Naive B cell (primary cell): ENCODE data around the gene ZEB2. TPM values are rescaled to one million over a fixed set of nuclear protein-coding genes. Genes with fewer than 3 reads are reported as not detected.
"Not testable (repeated sequence)": the region's sequence is repeated elsewhere in the genome, so short reads cannot be mapped to it uniquely, and the experiment has no call there.

Source experiments
- ATAC-seq, 2 donors: fragments of 150-1000 bp; cut with Tn5 transposase; 2 replicates each; pipeline ENCODE4 v1.10.0; 2021; ENCODE audit warnings: low read depth in 2 of 2, mild to moderate bottlenecking in 2 of 2, moderate library complexity in 2 of 2
- DNase-seq: peaks from one replicate; pipeline ENCODE4 v3.0.0; 2022
- H3K27ac Mint-ChIP-seq, 6 donors: one replicate each; pipeline ENCODE4 v1.8.0; 2020 to 2022; ENCODE audit warnings: mild to moderate bottlenecking in 6 of 6, mixed read lengths in 6 of 6, moderate library complexity in 5 of 6, inconsistent platforms in 2 of 6
- H3K27me3 Mint-ChIP-seq, 3 donors: one replicate each; pipeline ENCODE4 v1.8.0; 2021 to 2022; ENCODE audit warnings: mixed read lengths in 3 of 3, mild to moderate bottlenecking in 1 of 3
- H3K36me3 Mint-ChIP-seq, 2 donors: one replicate each; pipeline ENCODE4 v1.8.0; 2020 to 2022; ENCODE audit warnings: mixed read lengths in 2 of 2, inconsistent platforms in 1 of 2, mild to moderate bottlenecking in 1 of 2
- H3K4me1 Mint-ChIP-seq, 3 donors: one replicate each; pipeline ENCODE4 v1.8.0; 2020 to 2022; ENCODE audit warnings: mixed read lengths in 3 of 3, inconsistent platforms in 1 of 3, mild to moderate bottlenecking in 1 of 3, moderate library complexity in 1 of 3
- H3K4me3 Mint-ChIP-seq, 8 donors: one replicate each; pipeline ENCODE4 v1.8.0; 2020 to 2022; ENCODE audit warnings: mild to moderate bottlenecking in 8 of 8, mixed read lengths in 8 of 8, moderate library complexity in 8 of 8, inconsistent platforms in 2 of 8
- H3K9me3 Mint-ChIP-seq, 7 donors: one replicate each; pipeline ENCODE4 v1.8.0; 2020 to 2022; ENCODE audit warnings: mixed read lengths in 7 of 7, mild to moderate bottlenecking in 5 of 7, inconsistent platforms in 2 of 7, moderate library complexity in 1 of 7
- polyA plus RNA-seq, 6 donors: library from polyadenylated mRNA; unstranded; fragments of 300-500 nt; fragmentation: Illumina TruSeq; gene quantifications; one replicate each; pipeline ENCODE4 v1.2.3, GENCODE V29; 2021; ENCODE audit warnings: low read depth in 6 of 6

The ZEB2 gene
- polyA plus RNA-seq, 6 donors from 2014 or later: 62.2 to 96.5 (median 73.1) TPM

GRCh38 chr2:144377914-144378313 is 142.0 kb downstream of the ZEB2 start:
- peaks cover 32 to 45% (median 41%) of the 10 kb centered on the region in 3 donors for H3K4me1 Mint-ChIP-seq
- no peaks in the 10 kb centered on the region for H3K36me3 Mint-ChIP-seq
- H3K9me3 Mint-ChIP-seq: peaks cover 0 to 1% (median 0%) of the 10 kb centered on the region in 7 donors
- H3K27ac Mint-ChIP-seq: no peak overlapping the region
- ATAC-seq: no peak
- H3K4me3 Mint-ChIP-seq: peak overlapping the region in 1 of 8 donors; percentile 2
- DNase-seq: no peak
- peaks cover 25 to 38% (median 33%) of the 10 kb centered on the region in 3 donors for H3K27me3 Mint-ChIP-seq

- H3K36me3 Mint-ChIP-seq: no peaks in the 10 kb centered on the region
- peaks cover 24 to 36% (median 35%) of the 10 kb centered on the region in 3 donors for H3K4me1 Mint-ChIP-seq
- peaks cover 0 to 1% (median 0%) of the 10 kb centered on the region in 7 donors for H3K9me3 Mint-ChIP-seq
- H3K27ac Mint-ChIP-seq: no peak overlapping the region
- DNase-seq (no peak), ATAC-seq (no peak)
- peaks cover 25 to 38% (median 36%) of the 10 kb centered on the region in 3 donors for H3K27me3 Mint-ChIP-seq
- no peak overlapping the region for H3K4me3 Mint-ChIP-seq
Observed at GRCh38 chr2:144376926-144377325, 143.0 kb downstream of the ZEB2 start.

- Mint-ChIP-seq H3K27ac (peak overlapping the region in 2 of 6 donors; percentile 10 to 16), H3K4me1 (peaks cover 20 to 31% (median 30%) of the 10 kb centered on the region in 3 donors), H3K4me3 (no peak overlapping the region), H3K36me3 (no peaks in the 10 kb centered on the region), H3K27me3 (peaks cover 25 to 38% (median 36%) of the 10 kb centered on the region in 3 donors), H3K9me3 (peaks cover 0 to 1% (median 0%) of the 10 kb centered on the region in 7 donors)
- no peak for ATAC-seq
- no peak for DNase-seq
Observed at GRCh38 chr2:144376460-144376859, 143.5 kb downstream of the ZEB2 start.

- ATAC-seq: peak; percentile 49 to 56
- peak; percentile 5 for DNase-seq
Observed at GRCh38 chr2:144374163-144374661, 145.7 kb downstream of the ZEB2 start.

GRCh38 chr2:144372410-144373080 is 147.4 kb downstream of the ZEB2 start:
- Mint-ChIP-seq H3K4me1 (peaks cover 5 to 12% (median 11%) of the 10 kb centered on the region in 3 donors), H3K36me3 (no peaks in the 10 kb centered on the region), H3K4me3 (peak overlapping the region in 2 of 8 donors; percentile 2 to 8), H3K9me3 (peaks cover 0 to 1% (median 0%) of the 10 kb centered on the region in 7 donors), H3K27me3 (peaks cover 18 to 22% (median 19%) of the 10 kb centered on the region in 3 donors), H3K27ac (peak overlapping the region in 1 of 6 donors; percentile 30)
- DNase-seq: no peak
- no peak for ATAC-seq

More at GRCh38 chr2:144374163-144374661, 145.7 kb downstream of the ZEB2 start:
- Mint-ChIP-seq H3K4me1 (peaks cover 5 to 13% (median 12%) of the 10 kb centered on the region in 3 donors), H3K27me3 (peaks cover 25 to 34% (median 29%) of the 10 kb centered on the region in 3 donors), H3K36me3 (no peaks in the 10 kb centered on the region), H3K4me3 (no peak overlapping the region), H3K27ac (no peak overlapping the region), H3K9me3 (peaks cover 0 to 1% (median 0%) of the 10 kb centered on the region in 7 donors)

- DNase-seq: no peak
- no peaks in the 10 kb centered on the region for H3K9me3 Mint-ChIP-seq
- peaks cover 9 to 22% (median 9%) of the 10 kb centered on the region in 3 donors for H3K27me3 Mint-ChIP-seq
- H3K4me1 Mint-ChIP-seq: peaks cover 5 to 12% (median 11%) of the 10 kb centered on the region in 3 donors
- no peak for ATAC-seq
- H3K27ac Mint-ChIP-seq: no peak overlapping the region
- no peak overlapping the region for H3K4me3 Mint-ChIP-seq
- no peaks in the 10 kb centered on the region for H3K36me3 Mint-ChIP-seq
Observed at GRCh38 chr2:144370937-144371584, 148.9 kb downstream of the ZEB2 start.

GRCh38 chr2:144369416-144369815 is 150.5 kb downstream of the ZEB2 start:
- Mint-ChIP-seq H3K4me3 (no peak overlapping the region), H3K4me1 (peaks cover 2 to 6% (median 6%) of the 10 kb centered on the region in 3 donors), H3K9me3 (no peaks in the 10 kb centered on the region), H3K27ac (peak overlapping the region in 1 of 6 donors; percentile 19), H3K36me3 (no peaks in the 10 kb centered on the region), H3K27me3 (peaks cover 0 to 20% (median under 1%) of the 10 kb centered on the region in 3 donors)
- ATAC-seq (no peak), DNase-seq (no peak)

- DNase-seq (no peak), ATAC-seq (no peak)
- Mint-ChIP-seq H3K27me3 (peaks cover 0 to 9% (median 0%) of the 10 kb centered on the region in 3 donors), H3K27ac (no peak overlapping the region), H3K4me1 (peaks cover 0 to 1% (median 0%) of the 10 kb centered on the region in 3 donors), H3K9me3 (peaks cover 0 to 3% (median 0%) of the 10 kb centered on the region in 7 donors), H3K4me3 (no peak overlapping the region), H3K36me3 (no peaks in the 10 kb centered on the region)
Observed at GRCh38 chr2:144366825-144367429, 153.0 kb downstream of the ZEB2 start.

GRCh38 chr2:144364944-144365738 is 154.8 kb downstream of the ZEB2 start:
- peaks cover 0 to 5% (median 0%) of the 10 kb centered on the region in 7 donors for H3K9me3 Mint-ChIP-seq
- no peak overlapping the region for H3K4me3 Mint-ChIP-seq
- H3K27me3 Mint-ChIP-seq: peaks cover 0 to 7% (median 0%) of the 10 kb centered on the region in 3 donors
- peaks cover 0 to 1% (median 0%) of the 10 kb centered on the region in 3 donors for H3K4me1 Mint-ChIP-seq
- no peaks in the 10 kb centered on the region for H3K36me3 Mint-ChIP-seq
- ATAC-seq: no peak
- no peak overlapping the region for H3K27ac Mint-ChIP-seq
- DNase-seq: no peak

- H3K27ac Mint-ChIP-seq: peak overlapping the region in 1 of 6 donors; percentile 11
- H3K36me3 Mint-ChIP-seq, ATAC-seq, H3K27me3 Mint-ChIP-seq, DNase-seq, H3K4me3 Mint-ChIP-seq, H3K9me3 Mint-ChIP-seq, H3K4me1 Mint-ChIP-seq: not testable (repeated sequence)
Observed at GRCh38 chr2:144364247-144364646, 155.7 kb downstream of the ZEB2 start.

GRCh38 chr2:144362401-144362800 is 157.5 kb downstream of the ZEB2 start:
- H3K27me3 Mint-ChIP-seq: peaks cover 0 to 3% (median 0%) of the 10 kb centered on the region in 3 donors
- ATAC-seq: no peak
- no peaks in the 10 kb centered on the region for H3K36me3 Mint-ChIP-seq
- no peak for DNase-seq
- H3K27ac Mint-ChIP-seq: peak overlapping the region in 2 of 6 donors; percentile 35 to 62
- peaks cover 0 to 5% (median 0%) of the 10 kb centered on the region in 7 donors for H3K9me3 Mint-ChIP-seq
- no peak overlapping the region for H3K4me3 Mint-ChIP-seq
- peaks cover 5 to 12% (median 6%) of the 10 kb centered on the region in 3 donors for H3K4me1 Mint-ChIP-seq

- ATAC-seq (no peak), DNase-seq (no peak)
- Mint-ChIP-seq H3K9me3 (peaks cover 0 to 5% (median 0%) of the 10 kb centered on the region in 7 donors), H3K27me3 (no peaks in the 10 kb centered on the region), H3K27ac (no peak overlapping the region), H3K4me1 (peaks cover 5 to 12% (median 6%) of the 10 kb centered on the region in 3 donors), H3K36me3 (no peaks in the 10 kb centered on the region), H3K4me3 (no peak overlapping the region)
Observed at GRCh38 chr2:144361742-144362141, 158.2 kb downstream of the ZEB2 start.
